Measurements from ENCODE around the gene FGL2.
"Not testable (repeated sequence)": the region's sequence is repeated elsewhere in the genome, so short reads cannot be mapped to it uniquely, and the experiment has no call there.

FGL2 gene

GRCh38 chr7:77199013-77199966 lies at the start of gene FGL2:
FGL2 (minus strand) TSS chr7:77199819; CDS start chr7:77199793, 26 bp downstream.
- DNase-seq, result peak; percentile 28

- DNase-seq, result no peak
Observed at GRCh38 chr7:77248154-77248553, 48.5 kb upstream of the FGL2 start.

GRCh38 chr7:77247206-77247850 lies 47.7 kb upstream of the FGL2 start:
- DNase-seq, result peak; percentile 87

GRCh38 chr7:77246026-77246640 lies 46.5 kb upstream of the FGL2 start:
- no peak for DNase-seq

GRCh38 chr7:77245015-77245755 lies 45.6 kb upstream of the FGL2 start:
- no peak for DNase-seq

- DNase-seq, result no peak
Observed at GRCh38 chr7:77244222-77244934, 44.8 kb upstream of the FGL2 start.

- no peak for DNase-seq
Observed at GRCh38 chr7:77242554-77242953, 42.9 kb upstream of the FGL2 start.

GRCh38 chr7:77242068-77242467 lies 42.4 kb upstream of the FGL2 start:
- no peak for DNase-seq

GRCh38 chr7:77239471-77239870 lies 39.9 kb upstream of the FGL2 start:
- DNase-seq, result no peak

- no peak for DNase-seq
Observed at GRCh38 chr7:77238703-77239136, 39.1 kb upstream of the FGL2 start.

GRCh38 chr7:77235276-77235675 lies 35.7 kb upstream of the FGL2 start:
- no peak for DNase-seq

- no peak for DNase-seq
Observed at GRCh38 chr7:77232467-77232866, 32.8 kb upstream of the FGL2 start.

GRCh38 chr7:77228795-77229194 lies 29.2 kb upstream of the FGL2 start:
- DNase-seq, result not testable (repeated sequence)

- DNase-seq, result no peak
Observed at GRCh38 chr7:77226357-77226839, 26.8 kb upstream of the FGL2 start.

GRCh38 chr7:77223261-77223660 lies 23.6 kb upstream of the FGL2 start:
- no peak for DNase-seq

GRCh38 chr7:77222819-77223218 lies 23.2 kb upstream of the FGL2 start:
- no peak for DNase-seq

- DNase-seq, result no peak
Observed at GRCh38 chr7:77222065-77222464, 22.4 kb upstream of the FGL2 start.

- DNase-seq, result not testable (repeated sequence)
Observed at GRCh38 chr7:77219701-77220331, 20.2 kb upstream of the FGL2 start.

- DNase-seq, result no peak
Observed at GRCh38 chr7:77217474-77218185, 18.0 kb upstream of the FGL2 start.

GRCh38 chr7:77216181-77216845 lies 16.7 kb upstream of the FGL2 start:
- no peak for DNase-seq
